Kidney (tissue), 14 donors: Measurements from ENCODE around the gene ALOX5. TPM values are rescaled to one million over a fixed set of nuclear protein-coding genes. Genes with fewer than 3 reads are reported as not detected.

Experiments
- DNase-seq, 5 donors: peaks; one replicate each; pipeline ENCODE4 v3.0.0-alpha.2; 2013 to 2020
- FAIRE-seq: peaks from 2 replicates; lab custom pipeline; 2012; peaks lifted over from hg19 to GRCh38; lab: Jason Lieb, UNC
- H3K27ac ChIP-seq, 2 donors: one replicate each; pipeline ENCODE4 v1.7.0; 2013; ENCODE audit warnings: low read depth in 2 of 2, low read length in 2 of 2, inconsistent platforms in 1 of 2
- H3K27me3 ChIP-seq: one replicate; pipeline ENCODE4 v1.7.1; 2013; ENCODE audit warnings: low read length, inconsistent platforms; ENCODE audit not compliant: control insufficient read depth, insufficient read depth
- H3K36me3 ChIP-seq, 3 donors: one replicate each; pipeline versions ENCODE4 v1.7.0 to v1.7.1; 2013; ENCODE audit warnings: low read length in 3 of 3, control low read depth in 1 of 3, inconsistent platforms in 1 of 3; ENCODE audit not compliant: insufficient read depth in 3 of 3, control insufficient read depth in 2 of 3
- H3K4me1 ChIP-seq, 3 donors: one replicate each; pipeline versions ENCODE4 v1.7.0 to v1.7.1; 2013; ENCODE audit warnings: low read length in 3 of 3, inconsistent platforms in 1 of 3, low read depth in 1 of 3; ENCODE audit not compliant: control insufficient read depth in 2 of 3, insufficient read depth in 2 of 3
- H3K4me3 ChIP-seq, 3 donors: one replicate each; pipeline versions ENCODE4 v1.7.0 to v1.8.1; 2013; ENCODE audit warnings: low read length in 3 of 3, control low read depth in 1 of 3, inconsistent platforms in 1 of 3
- H3K9ac ChIP-seq, 3 donors: one replicate each; pipeline versions ENCODE4 v1.7.0 to v1.7.1; 2013; ENCODE audit warnings: low read length in 3 of 3, control low read depth in 1 of 3, inconsistent platforms in 1 of 3
- H3K9me3 ChIP-seq, 3 donors: one replicate each; pipeline versions ENCODE4 v1.7.0 to v1.7.1; 2013; ENCODE audit warnings: low read length in 3 of 3, control low read depth in 1 of 3, inconsistent platforms in 1 of 3; ENCODE audit not compliant: control insufficient read depth in 2 of 3, insufficient read depth in 1 of 3
- CTCF ChIP-seq: IDR thresholded peaks from 3 replicates; pipeline ENCODE4 v1.5.1; 2012; ENCODE audit warnings: mild to moderate bottlenecking, moderate library complexity, borderline replicate concordance; ENCODE audit not compliant: insufficient read depth; ENCODE audit errors: extremely low read depth
- intact Hi-C: fragments of 100-400 bp; cut with DNase I; formaldehyde crosslinking; loops from one replicate; pipeline ENCODE4 v1.11.1; 2022
- polyA plus RNA-seq: library from polyadenylated mRNA; stranded (reverse); fragments of 350-450 nt; fragmentation: Illumina TruSeq; extraction: RNeasy Lipid Tissue Mini Kit (QIAGEN cat#74804); gene quantifications from one replicate; pipeline ENCODE4 v1.2.3, GENCODE V29; 2014; ENCODE audit warnings: low read depth, low replicate concordance; ENCODE audit not compliant: insufficient read depth
- total RNA-seq: library from RNA; stranded (reverse); fragmentation: NEBNext Ultra II Directional; extraction: Animal tissue kit (Norgen Biotek cat#: 25700); gene quantifications from one replicate; pipeline ENCODE4 v1.2.1, GENCODE V29; 2021
- donor health status: control.
- donor health status: control.
- donor health status: control.
- donor health status: control.
- donor health status: control.
- donor health status: DM: yes; HTN: yes; CAD: no.
- donor health status: Normal renal cell carcinoma (clear cell type).

ALOX5 gene
- total and polyA plus RNA-seq, 2 donors from 2014 or later: 2.5 to 58.1 TPM

- FAIRE-seq (no peak), DNase-seq (no peak)
- no peaks in the 10 kb centered on the region for H3K9me3 ChIP-seq
- H3K27me3 ChIP-seq: no peaks in the 10 kb centered on the region
- no peak overlapping the region for H3K9ac ChIP-seq
- no peaks in the 10 kb centered on the region for H3K4me1 ChIP-seq
- no peak overlapping the region for H3K4me3 ChIP-seq
- no peak for TF ChIP-seq CTCF
- H3K27ac ChIP-seq: no peak overlapping the region
- H3K36me3 ChIP-seq: no peaks in the 10 kb centered on the region
- intact Hi-C loops: no loop called here
Observed at GRCh38 chr10:45380903-45381620, 7.0 kb downstream of the ALOX5 start.

DNA sequence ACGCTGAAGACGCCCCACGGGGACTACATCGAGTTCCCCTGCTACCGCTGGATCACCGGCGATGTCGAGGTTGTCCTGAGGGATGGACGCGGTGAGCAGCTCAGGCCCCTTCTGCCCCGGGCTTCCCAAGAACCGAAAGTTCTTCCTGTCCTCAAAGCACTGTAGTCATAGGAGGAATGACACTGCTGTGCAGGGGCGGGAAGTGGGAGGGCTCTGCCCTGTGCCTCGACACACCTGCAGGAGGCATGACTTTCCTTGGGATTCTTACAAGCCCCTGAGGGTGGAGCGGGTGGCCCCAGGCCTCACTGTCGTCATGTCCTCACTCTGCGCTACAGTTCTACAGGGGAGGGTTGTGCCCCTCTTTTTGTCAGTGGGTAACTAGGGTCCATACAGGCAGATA lies 8.6 kb downstream of the ALOX5 start:
- Histone ChIP-seq H3K9ac (no peak overlapping the region), H3K9me3 (no peaks in the 10 kb centered on the region), H3K27ac (no peak overlapping the region), H3K4me1 (no peaks in the 10 kb centered on the region), H3K27me3 (no peaks in the 10 kb centered on the region), H3K36me3 (no peaks in the 10 kb centered on the region), H3K4me3 (no peak overlapping the region)
- TF ChIP-seq CTCF: no peak
- DNase-seq (no peak), FAIRE-seq (no peak)
- intact Hi-C loops: no loop called here

DNA sequence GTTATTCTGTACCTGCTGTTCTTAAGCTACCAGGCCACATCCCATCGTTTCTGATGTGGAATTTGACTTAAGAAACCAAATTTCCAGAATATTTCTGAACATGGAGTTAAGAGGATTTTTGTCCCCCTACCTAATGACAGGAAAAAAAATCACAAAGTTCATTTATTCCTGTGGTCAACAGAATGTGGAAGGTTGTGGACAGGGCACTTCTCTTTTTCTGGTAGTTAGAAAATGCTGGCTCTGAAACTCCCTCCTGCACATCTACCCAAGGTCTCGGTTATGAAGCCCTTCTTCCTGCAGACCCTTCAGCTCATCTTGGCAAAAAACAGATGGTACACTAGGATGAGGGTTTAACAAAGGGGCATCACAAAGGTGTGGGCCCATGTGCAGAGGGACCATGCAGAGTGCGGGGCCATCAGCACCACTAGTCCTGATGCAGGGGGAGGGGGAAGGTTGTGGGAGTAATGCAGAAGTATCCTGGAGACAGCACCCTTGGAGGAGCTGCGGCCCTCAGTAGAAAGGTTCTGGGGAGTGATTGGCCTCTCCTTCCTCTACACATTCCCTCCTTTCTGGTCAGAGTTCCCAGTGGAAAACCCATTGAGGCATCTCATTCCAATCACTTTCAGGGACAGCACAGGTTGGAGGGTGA lies 9.8 kb downstream of the ALOX5 start:
- no peaks in the 10 kb centered on the region for H3K4me1 ChIP-seq
- FAIRE-seq (no peak), DNase-seq (no peak)
- H3K27ac ChIP-seq: no peak overlapping the region
- H3K36me3 ChIP-seq: no peaks in the 10 kb centered on the region
- H3K4me3 ChIP-seq: no peak overlapping the region
- no peaks in the 10 kb centered on the region for H3K27me3 ChIP-seq
- no peak overlapping the region for H3K9ac ChIP-seq
- no peaks in the 10 kb centered on the region for H3K9me3 ChIP-seq
- intact Hi-C loops: no loop called here
- no peak for TF ChIP-seq CTCF
